HCT116 (cell line): ENCODE data around the gene KCNAB2. TPM values are rescaled to one million over a fixed set of nuclear protein-coding genes. Genes with fewer than 3 reads are reported as not detected.

Experiments used
- ATAC-seq: fragments of 200-7000 bp; cut with Tn5 transposase; 2 replicates; pipeline ENCODE4 v1.9.1; 2020; ENCODE audit warnings: mild to moderate bottlenecking, moderate library complexity
- BruUV-seq: library from RNA; stranded (reverse); fragments of 400-500 nt; replicated peaks from 2 replicates; lab custom pipeline; 2021; lab: Mats Ljungman, UMichigan
- CTCF ChIA-PET: fragments of 300-600 bp; sonication (Branson Sonifier 250); formaldehyde crosslinking; loops from one replicate; lab custom pipeline; 2021; ENCODE audit warnings: antibody characterized with exemption; lab: Charles Lee
- POLR2A ChIA-PET: fragments of 300-600, 350-600 bp; sonication (Branson Sonifier 250); formaldehyde crosslinking; loops from one replicate; lab custom pipeline; 2021; ENCODE audit warnings: antibody characterized with exemption; lab: Charles Lee
- RAD21 ChIA-PET, 2 experiments: fragments of 300-600 bp; sonication (Branson Sonifier 250); formaldehyde crosslinking; loops; one replicate each; lab custom pipeline; 2023; ENCODE audit warnings: low total read pairs in 2 of 2; ENCODE audit not compliant: uncharacterized antibody in 2 of 2, unreplicated experiment in 2 of 2, low non-redundant PET in 1 of 2; lab: Charles Lee
- DNase-seq: peaks from one replicate; pipeline ENCODE4 v3.0.0-alpha.2; 2010; ENCODE audit warnings: low read depth, low spot score
- H2AFZ ChIP-seq: fragments of 200-600 bp; shearing (Covaris generic), sonication (generic); 2 replicates; pipeline ENCODE4 v1.6.1; 2017; ENCODE audit warnings: low read depth, mixed run types, mixed read lengths, antibody characterized with exemption, low read length; ENCODE audit not compliant: poor library complexity, severe bottlenecking
- H3K27ac ChIP-seq: 2 replicates; pipeline ENCODE4 v1.5.1; 2012; ENCODE audit warnings: low read depth, low read length
- H3K27me3 ChIP-seq: fragments of 200-600 bp; sonication (generic); 2 replicates; pipeline ENCODE4 v1.6.1; 2016; ENCODE audit warnings: mixed run types, low read length, mixed read lengths; ENCODE audit not compliant: insufficient read depth
- H3K36me3 ChIP-seq, 2 experiments: fragments of 200-500 bp in 1 of 2; fragments of 200-600 bp in 1 of 2; sonication (Bioruptor generic) in 1 of 2; sonication (generic) in 1 of 2; 2 replicates each; pipeline versions ENCODE4 v1.5.1 to v1.6.1; 2014 to 2016; ENCODE audit warnings: low read length in 2 of 2, inconsistent platforms in 1 of 2, mixed read lengths in 1 of 2, mixed run types in 1 of 2; ENCODE audit not compliant: insufficient read depth in 2 of 2, control insufficient read depth in 1 of 2
- H3K4me1 ChIP-seq, 2 experiments: fragments of 200-600 bp in 1 of 2; sonication (generic) in 1 of 2; 2 replicates each; pipeline versions ENCODE4 v1.5.1 to v1.6.1; 2012 to 2017; ENCODE audit warnings: low read length in 2 of 2, inconsistent platforms in 1 of 2, mild to moderate bottlenecking in 1 of 2, mixed read lengths in 1 of 2, mixed run types in 1 of 2, moderate library complexity in 1 of 2; ENCODE audit not compliant: insufficient read depth in 2 of 2, control insufficient read depth in 1 of 2
- H3K4me2 ChIP-seq: fragments of 200-600 bp; sonication (generic); 2 replicates; pipeline ENCODE4 v1.6.1; 2017; ENCODE audit warnings: mixed run types, low read length, mixed read lengths
- H3K4me3 ChIP-seq, 2 experiments: fragments of 200-600 bp in 1 of 2; sonication (generic) in 1 of 2; replicated peaks in 1 of 2; 2 replicates each; pipeline ENCODE4 v1.5.1; 2011 to 2016; ENCODE audit warnings: low read length in 2 of 2, control low read depth in 1 of 2, low read depth in 1 of 2, mild to moderate bottlenecking in 1 of 2, mixed read lengths in 1 of 2, mixed run types in 1 of 2
- H3K79me2 ChIP-seq: fragments of 200-600 bp; sonication (generic); 2 replicates; pipeline ENCODE4 v1.6.1; 2017; ENCODE audit warnings: mild to moderate bottlenecking, mixed run types, low read length, moderate library complexity, mixed read lengths; ENCODE audit not compliant: insufficient read depth
- H3K9ac ChIP-seq: fragments of 200-600 bp; sonication (generic); 2 replicates; pipeline ENCODE4 v1.6.1; 2016; ENCODE audit warnings: low read length, mixed read lengths
- H3K9me2 ChIP-seq: fragments of 200-600 bp; sonication (generic), shearing (Covaris generic); 2 replicates; pipeline ENCODE4 v1.6.1; 2017; ENCODE audit warnings: mixed run types, mild to moderate bottlenecking, moderate library complexity; ENCODE audit not compliant: insufficient read depth
- H3K9me3 ChIP-seq, 2 experiments: fragments of 200-500 bp in 1 of 2; fragments of 200-600 bp in 1 of 2; sonication (Bioruptor generic) in 1 of 2; sonication (generic) in 1 of 2; 2 replicates each; pipeline ENCODE4 v1.6.1; 2014 to 2017; ENCODE audit warnings: low read length in 2 of 2, mixed read lengths in 2 of 2, inconsistent platforms in 1 of 2, low read depth in 1 of 2, mild to moderate bottlenecking in 1 of 2, mixed run types in 1 of 2, moderate library complexity in 1 of 2; ENCODE audit not compliant: control insufficient read depth in 1 of 2, insufficient read depth in 1 of 2
- H4K20me1 ChIP-seq: fragments of 200-600 bp; sonication (generic), shearing (Covaris generic); 2 replicates; pipeline ENCODE4 v1.6.1; 2017; ENCODE audit warnings: mixed run types, mild to moderate bottlenecking, moderate library complexity; ENCODE audit not compliant: insufficient read depth
- CBX3 ChIP-seq: IDR thresholded peaks from 2 replicates; pipeline ENCODE4 v1.6.1; 2012; ENCODE audit warnings: low read depth
- CTCF ChIP-seq, 3 experiments: fragments of 200-600 bp in 1 of 3; sonication (generic) in 1 of 3; IDR thresholded peaks in 2 of 3; conservative IDR thresholded peaks in 1 of 3; 2 replicates each; pipeline ENCODE4 v1.5.1; 2012 to 2017; ENCODE audit warnings: low read depth in 2 of 3, low read length in 2 of 3, antibody characterized with exemption in 1 of 3, borderline replicate concordance in 1 of 3, control low read depth in 1 of 3, mild to moderate bottlenecking in 1 of 3, mixed read lengths in 1 of 3, mixed run types in 1 of 3, moderate library complexity in 1 of 3; ENCODE audit not compliant: insufficient read depth in 1 of 3
- EGR1 ChIP-seq: IDR thresholded peaks from 2 replicates; pipeline ENCODE4 v1.6.1; 2012; ENCODE audit warnings: low read depth
- EZH2phosphoT487 ChIP-seq: fragments of 200-600 bp; IDR thresholded peaks from 2 replicates; pipeline ENCODE4 v1.6.1; 2018; ENCODE audit warnings: antibody characterized with exemption, borderline replicate concordance
- POLR2A ChIP-seq: IDR thresholded peaks from 2 replicates; pipeline ENCODE4 v1.7.0; 2011; ENCODE audit warnings: borderline replicate concordance; ENCODE audit not compliant: insufficient read depth, insufficient read length; ENCODE audit errors: extremely low read depth
- POLR2AphosphoS5 ChIP-seq: IDR thresholded peaks from 2 replicates; pipeline ENCODE4 v1.6.1; 2011; ENCODE audit warnings: mild to moderate bottlenecking, low read depth, low read length, moderate library complexity
- RAD21 ChIP-seq: IDR thresholded peaks from 2 replicates; pipeline ENCODE4 v1.6.1; 2012; ENCODE audit warnings: low read depth, mild to moderate bottlenecking
- TCF7L2 ChIP-seq: IDR thresholded peaks from 2 replicates; pipeline ENCODE4 v1.7.0; 2011; ENCODE audit warnings: borderline replicate concordance, inconsistent platforms; ENCODE audit not compliant: insufficient read depth, insufficient read length; ENCODE audit errors: extremely low read depth
- intact Hi-C: fragments of 100-400 bp; cut with micrococcal nuclease; formaldehyde crosslinking; loops from 2 replicates; pipeline ENCODE4 v1.10.0; 2022
- total RNA-seq: library from RNA; stranded (reverse); gene quantifications from one replicate; pipeline ENCODE4 v1.2.1, GENCODE V29; 2021; ENCODE audit not compliant: unreplicated experiment

Gene KCNAB2
- total RNA-seq, 1 experiment from 2014 or later = 18.1 TPM

GRCh38 chr1:6086762-6087376 lies 41.2 kb downstream of the KCNAB2 start:
- no peaks in the 10 kb centered on the region for H3K9me2 ChIP-seq
- POLR2A ChIA-PET = no interaction called here
- no peak overlapping the region for H2AFZ ChIP-seq
- intact Hi-C loops = no loop called here
- TF ChIP-seq EGR1 (no peak), RAD21 (no peak)
- H3K27ac ChIP-seq = no peak overlapping the region
- H3K79me2 ChIP-seq = no peaks in the 10 kb centered on the region
- H4K20me1 ChIP-seq = no peaks in the 10 kb centered on the region
- H3K36me3 ChIP-seq = no peaks in the 10 kb centered on the region
- ATAC-seq (no peak), DNase-seq (no peak)
- no peaks in the 10 kb centered on the region for H3K9me3 ChIP-seq
- H3K4me2 ChIP-seq = no peak overlapping the region
- H3K27me3 ChIP-seq = no peaks in the 10 kb centered on the region
- no peak overlapping the region for H3K4me3 ChIP-seq
- no TSS peak for BruUV-seq
- CTCF ChIA-PET = no interaction called here
- H3K9ac ChIP-seq = no peak overlapping the region
- no peaks in the 10 kb centered on the region for H3K4me1 ChIP-seq
- RAD21 ChIA-PET = no interaction called here

GRCh38 chr1:6087377-6087772 lies 41.7 kb downstream of the KCNAB2 start:
- Histone ChIP-seq H3K27ac (no peak overlapping the region), H3K79me2 (no peaks in the 10 kb centered on the region), H3K9me3 (no peaks in the 10 kb centered on the region), H3K4me3 (no peak overlapping the region), H3K9ac (no peak overlapping the region), H2AFZ (no peak overlapping the region), H3K4me2 (no peak overlapping the region), H4K20me1 (no peaks in the 10 kb centered on the region), H3K9me2 (no peaks in the 10 kb centered on the region), H3K27me3 (no peaks in the 10 kb centered on the region), H3K4me1 (no peaks in the 10 kb centered on the region), H3K36me3 (no peaks in the 10 kb centered on the region)
- no peak for ATAC-seq
- intact Hi-C loops = no loop called here
- DNase-seq = no peak
- TF ChIP-seq POLR2AphosphoS5 = no peak
- TF ChIP-seq CBX3 = no peak
- TF ChIP-seq POLR2A = no peak
- no peak for TF ChIP-seq CTCF (IDR thresholded peaks at IDR 0.05 in 2 of 3, conservative IDR thresholded peaks at IDR 0.05 in 1 of 3; ENCODE audit: borderline replicate concordance in 1 of 3, insufficient read depth in 1 of 3, low read depth in 2 of 3, low read length in 2 of 3)
- TF ChIP-seq EZH2phosphoT487 = no peak
- TF ChIP-seq TCF7L2 = no peak
- ChIA-PET RAD21 (no interaction called here), POLR2A (no interaction called here), CTCF (no interaction called here)
- BruUV-seq = no TSS peak
